GM19324 (cell line): ENCODE data around the gene RPL36AL.

Experiments
- ATAC-seq: cut with Tn5 transposase; IDR thresholded peaks from one replicate; pipeline ENCODE4 v1.9.1; 2021; ENCODE audit warnings: mild to moderate bottlenecking, moderate library complexity; ENCODE audit not compliant: unreplicated experiment, low FRiP score

Gene RPL36AL

DNA sequence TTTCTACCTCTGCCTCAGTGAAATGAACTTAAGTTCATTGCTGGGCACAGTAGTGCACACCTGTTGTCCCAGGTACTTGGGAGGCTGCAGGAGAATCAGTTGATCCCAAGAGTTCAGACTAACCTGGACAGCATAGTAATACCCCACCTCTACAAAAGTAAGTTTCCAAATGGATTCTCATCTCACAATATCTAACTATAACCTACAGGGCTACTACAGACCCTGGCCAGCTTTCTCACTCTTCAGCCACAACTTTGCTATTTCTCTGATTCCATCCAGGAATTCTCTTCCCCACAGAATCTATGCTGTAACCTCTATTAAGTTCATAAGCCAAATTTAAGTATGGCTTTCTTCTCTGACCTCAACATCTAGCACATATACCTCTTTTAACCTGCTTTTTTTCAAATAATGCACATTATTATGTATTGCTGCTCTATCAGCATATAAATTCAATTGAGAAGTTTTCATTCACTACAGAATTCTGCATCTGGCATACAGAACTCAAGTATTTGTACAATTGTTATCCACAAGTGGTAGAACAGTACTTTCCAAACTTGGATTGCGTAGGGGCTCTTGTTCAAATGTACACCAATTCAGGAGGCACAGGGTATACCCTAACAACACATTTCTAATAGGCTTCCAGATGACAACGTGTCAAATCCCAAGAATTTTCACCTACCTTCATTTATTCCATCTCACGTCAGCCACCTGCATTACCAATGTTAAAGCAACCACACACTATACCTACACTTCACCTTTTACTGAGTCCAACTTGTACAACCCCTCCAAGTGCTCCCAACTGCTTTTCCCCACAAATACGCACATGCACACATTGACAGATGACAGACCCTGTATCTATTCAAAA is 38.1 kb downstream of the RPL36AL start:
- no peak for ATAC-seq

DNA sequence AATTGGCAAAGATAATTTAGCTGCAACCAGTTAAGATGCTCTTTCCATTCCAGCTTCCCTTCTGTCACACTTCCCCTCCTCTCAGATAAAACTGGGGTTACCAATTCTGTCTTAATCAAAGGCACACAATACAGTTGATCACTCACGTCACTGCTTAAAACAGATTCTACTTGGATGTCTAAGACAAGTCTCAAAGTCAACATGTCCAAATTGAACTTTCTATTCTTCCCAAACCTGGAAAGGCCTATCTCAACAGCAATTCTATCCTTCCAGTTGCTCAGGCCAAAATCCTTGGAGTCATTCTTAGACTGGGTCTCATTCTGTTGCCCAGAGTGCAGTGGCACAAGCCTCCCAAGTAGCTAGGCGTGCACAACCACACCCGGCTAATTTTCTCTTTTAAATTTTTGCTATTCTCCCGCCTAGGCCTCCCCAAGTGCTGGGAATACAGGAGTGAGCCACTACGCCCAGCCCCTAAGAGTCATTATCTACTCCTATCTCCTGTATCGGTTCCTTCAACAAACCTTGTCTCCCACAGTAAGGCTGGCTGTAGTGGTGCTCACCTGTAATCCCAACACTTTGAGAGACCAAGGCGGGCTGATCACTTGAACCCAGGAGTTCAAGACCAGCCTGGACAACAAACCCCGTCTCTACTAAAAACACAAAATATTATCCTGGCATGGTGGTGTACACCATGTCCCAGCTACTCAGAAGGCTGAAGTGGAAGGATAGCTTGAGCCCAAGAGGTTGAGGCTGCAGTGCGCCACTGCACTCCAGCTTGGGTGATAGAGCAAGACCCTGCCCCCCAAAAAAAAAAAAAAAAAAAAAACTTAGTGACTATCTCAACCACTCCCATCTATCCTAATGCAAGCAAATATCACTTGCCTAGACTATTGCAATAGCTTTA is 39.0 kb downstream of the RPL36AL start:
- no peak for ATAC-seq

DNA sequence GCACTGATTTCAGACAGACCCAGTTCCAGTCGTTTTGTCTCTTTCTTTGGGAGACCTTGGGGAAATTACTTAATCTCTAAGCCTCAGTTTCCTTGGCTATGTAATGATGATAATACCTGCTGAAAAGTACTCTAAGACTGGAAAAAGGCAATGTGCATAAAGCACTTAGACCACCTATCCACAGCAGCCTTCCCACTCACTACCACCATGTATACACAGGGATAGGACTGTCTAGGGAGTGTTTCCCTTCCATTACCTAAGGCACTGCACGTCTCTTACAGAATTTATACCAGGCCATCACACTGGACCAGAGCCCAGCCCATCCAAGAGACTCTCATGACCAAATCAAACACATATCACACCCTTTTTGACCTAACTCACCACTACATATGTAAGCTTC is 40.6 kb downstream of the RPL36AL start:
- ATAC-seq: no peak

DNA sequence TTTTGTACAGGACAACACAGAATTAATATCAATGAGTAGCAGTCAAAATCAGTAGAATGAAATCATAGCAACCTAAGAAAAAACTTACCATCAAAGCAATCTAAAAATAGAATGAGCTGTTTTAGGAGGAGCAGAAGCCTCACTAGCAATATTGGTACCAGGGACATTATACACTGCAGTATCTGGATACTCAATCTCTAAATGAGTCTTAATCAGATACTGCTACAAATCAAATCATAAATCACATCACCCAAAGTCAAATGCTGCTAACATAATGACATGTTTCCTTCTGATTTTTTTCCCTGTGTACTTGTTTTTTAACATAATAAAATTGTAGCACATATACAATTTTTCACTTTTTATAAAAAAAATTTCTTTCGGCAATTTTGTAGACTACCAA is 42.3 kb downstream of the RPL36AL start:
- no peak for ATAC-seq

DNA sequence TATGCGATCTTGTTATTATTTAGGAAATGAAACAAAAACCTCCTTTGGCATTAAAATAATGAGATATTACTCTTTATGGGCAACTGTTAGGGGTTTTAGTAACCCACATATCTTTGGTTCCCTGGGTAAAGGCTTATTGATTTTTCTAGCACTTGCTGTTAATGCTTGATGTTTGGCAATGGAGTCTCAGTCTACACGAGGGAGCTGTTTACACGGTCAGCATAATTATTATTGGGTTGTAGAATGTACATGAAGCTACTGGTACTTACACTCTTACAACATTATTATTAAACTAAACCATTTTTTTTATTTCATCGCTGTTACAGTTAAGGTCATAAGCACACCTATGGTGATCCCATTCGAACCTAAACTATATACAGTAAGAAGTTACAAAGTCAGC is 46.4 kb downstream of the RPL36AL start:
- no peak for ATAC-seq

DNA sequence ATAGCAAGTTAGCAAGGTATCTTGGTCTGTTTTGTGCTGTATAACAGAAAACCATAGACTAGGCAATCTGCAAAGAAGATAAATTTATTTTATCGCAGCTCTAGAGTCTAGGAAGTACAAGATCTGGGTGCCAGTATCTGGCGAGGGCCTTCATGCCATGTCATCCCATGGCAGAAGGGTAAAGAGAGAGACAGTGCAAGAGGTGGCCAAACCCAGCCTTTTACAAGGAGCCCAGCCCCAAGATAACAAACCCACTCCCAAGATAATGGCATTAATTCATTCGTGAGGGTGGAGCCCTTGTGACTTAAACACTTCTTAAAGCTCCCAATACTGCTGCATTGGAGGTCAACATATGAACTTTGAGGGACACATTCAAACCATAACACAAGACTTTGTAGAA is 51.1 kb downstream of the RPL36AL start:
- no peak for ATAC-seq
